DND-41 (cell line): ENCODE data around the gene AGAP5.

ENCODE experiments used
- EZH2 ChIP-seq: IDR thresholded peaks from 3 replicates; pipeline ENCODE4 v1.6.1; 2012; ENCODE audit warnings: borderline replicate concordance, low read depth, mild to moderate bottlenecking, moderate library complexity, low read length, inconsistent platforms; ENCODE audit not compliant: severe bottlenecking
- TF ChIP-seq, protein P1 (sequence below): IDR thresholded peaks from 2 replicates; pipeline ENCODE4 v1.5.1; 2012; ENCODE audit warnings: borderline replicate concordance, low read length, moderate library complexity, mild to moderate bottlenecking; ENCODE audit not compliant: poor library complexity, severe bottlenecking; ENCODE audit errors: extremely low read depth

DNA sequence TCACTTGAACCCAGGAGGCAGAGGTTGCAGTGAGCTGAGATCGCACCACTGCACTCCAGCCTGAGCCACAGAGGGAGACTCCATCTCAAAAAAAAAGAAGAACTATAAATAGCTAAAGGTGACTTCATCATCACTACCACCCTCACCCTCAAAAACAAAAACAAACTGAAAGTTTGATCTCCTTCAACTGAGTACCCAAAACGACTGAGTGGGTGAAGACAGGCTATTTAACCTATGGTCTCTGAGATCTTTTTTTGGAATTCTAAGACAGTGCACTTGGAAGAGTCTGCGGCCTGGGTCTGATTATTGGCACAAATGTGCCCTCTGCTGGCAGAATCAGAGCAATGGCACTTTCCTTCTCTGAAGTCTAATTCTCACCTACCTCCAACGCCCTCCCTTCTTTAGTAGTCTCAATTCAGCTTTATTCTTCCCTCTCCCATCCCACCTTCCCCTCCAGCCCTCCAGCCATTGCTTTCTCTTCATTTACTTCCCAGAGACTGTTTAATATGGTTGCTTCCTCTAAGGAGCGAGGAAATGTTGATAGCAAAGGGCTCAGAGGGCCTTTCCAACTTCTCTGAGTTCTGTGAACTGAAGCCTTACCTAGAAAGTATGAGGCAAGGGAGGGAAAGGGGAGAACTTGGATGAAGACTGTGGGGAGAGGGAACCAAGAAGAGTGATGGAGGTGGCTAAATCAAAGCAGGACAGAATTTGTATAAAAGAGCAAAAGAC is 53.7 kb downstream of the AGAP5 start:
- TF ChIP-seq EZH2 = no peak
- TF ChIP-seq, protein P1, sequence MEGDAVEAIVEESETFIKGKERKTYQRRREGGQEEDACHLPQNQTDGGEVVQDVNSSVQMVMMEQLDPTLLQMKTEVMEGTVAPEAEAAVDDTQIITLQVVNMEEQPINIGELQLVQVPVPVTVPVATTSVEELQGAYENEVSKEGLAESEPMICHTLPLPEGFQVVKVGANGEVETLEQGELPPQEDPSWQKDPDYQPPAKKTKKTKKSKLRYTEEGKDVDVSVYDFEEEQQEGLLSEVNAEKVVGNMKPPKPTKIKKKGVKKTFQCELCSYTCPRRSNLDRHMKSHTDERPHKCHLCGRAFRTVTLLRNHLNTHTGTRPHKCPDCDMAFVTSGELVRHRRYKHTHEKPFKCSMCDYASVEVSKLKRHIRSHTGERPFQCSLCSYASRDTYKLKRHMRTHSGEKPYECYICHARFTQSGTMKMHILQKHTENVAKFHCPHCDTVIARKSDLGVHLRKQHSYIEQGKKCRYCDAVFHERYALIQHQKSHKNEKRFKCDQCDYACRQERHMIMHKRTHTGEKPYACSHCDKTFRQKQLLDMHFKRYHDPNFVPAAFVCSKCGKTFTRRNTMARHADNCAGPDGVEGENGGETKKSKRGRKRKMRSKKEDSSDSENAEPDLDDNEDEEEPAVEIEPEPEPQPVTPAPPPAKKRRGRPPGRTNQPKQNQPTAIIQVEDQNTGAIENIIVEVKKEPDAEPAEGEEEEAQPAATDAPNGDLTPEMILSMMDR = peak; percentile 94
